ENCODE results near the gene FOXP1. TPM values are rescaled to one million over a fixed set of nuclear protein-coding genes. Genes with fewer than 3 reads are reported as not detected.

The FOXP1 gene
- total RNA-seq, 1 donor from 2014 or later: 195 TPM

- Mint-ChIP-seq H3K36me3 (ENCODE audit: unreplicated experiment) (no peaks in the 10 kb centered on the region), H3K9me3 (ENCODE audit: unreplicated experiment) (no peaks in the 10 kb centered on the region), H3K27me3 (ENCODE audit: unreplicated experiment) (no peaks in the 10 kb centered on the region), H3K27ac (ENCODE audit: unreplicated experiment) (no peak overlapping the region), H3K4me3 (ENCODE audit: unreplicated experiment) (no peak overlapping the region), H3K4me1 (ENCODE audit: unreplicated experiment) (peaks cover 67% of the 10 kb centered on the region)
- no peak for DNase-seq (ENCODE audit: extremely low spot score, unreplicated experiment)
- TF ChIP-seq CTCF (IDR thresholded peaks at IDR 0.05): no peak
Observed at GRCh38 chr3:71060536-71060935, 523.0 kb downstream of the FOXP1 start.

GRCh38 chr3:71057526-71057894, 526.0 kb downstream of the FOXP1 start:
- DNase-seq (ENCODE audit: extremely low spot score, unreplicated experiment): no peak
- Mint-ChIP-seq H3K4me1 (ENCODE audit: unreplicated experiment) (peaks cover 96% of the 10 kb centered on the region), H3K4me3 (ENCODE audit: unreplicated experiment) (peak overlapping the region; percentile 30), H3K27ac (ENCODE audit: unreplicated experiment) (no peak overlapping the region), H3K27me3 (ENCODE audit: unreplicated experiment) (no peaks in the 10 kb centered on the region), H3K36me3 (ENCODE audit: unreplicated experiment) (peaks cover 9% of the 10 kb centered on the region), H3K9me3 (ENCODE audit: unreplicated experiment) (no peaks in the 10 kb centered on the region)
- no peak for TF ChIP-seq CTCF (IDR thresholded peaks at IDR 0.05)

GRCh38 chr3:71056327-71056726, 527.2 kb downstream of the FOXP1 start:
- peak overlapping the region; percentile 10 for H3K4me3 Mint-ChIP-seq (ENCODE audit: unreplicated experiment)
- peaks cover 17% of the 10 kb centered on the region for H3K36me3 Mint-ChIP-seq (ENCODE audit: unreplicated experiment)
- TF ChIP-seq CTCF (IDR thresholded peaks at IDR 0.05): no peak
- H3K4me1 Mint-ChIP-seq (ENCODE audit: unreplicated experiment): peaks cover 98% of the 10 kb centered on the region
- peak overlapping the region; percentile 84 for H3K27ac Mint-ChIP-seq (ENCODE audit: unreplicated experiment)
- no peaks in the 10 kb centered on the region for H3K9me3 Mint-ChIP-seq (ENCODE audit: unreplicated experiment)
- DNase-seq (ENCODE audit: extremely low spot score, unreplicated experiment): no peak
- no peaks in the 10 kb centered on the region for H3K27me3 Mint-ChIP-seq (ENCODE audit: unreplicated experiment)

- peak overlapping the region; percentile 84 for H3K27ac Mint-ChIP-seq (ENCODE audit: unreplicated experiment)
- no peak for DNase-seq (ENCODE audit: extremely low spot score, unreplicated experiment)
- no peaks in the 10 kb centered on the region for H3K9me3 Mint-ChIP-seq (ENCODE audit: unreplicated experiment)
- no peaks in the 10 kb centered on the region for H3K27me3 Mint-ChIP-seq (ENCODE audit: unreplicated experiment)
- TF ChIP-seq CTCF (IDR thresholded peaks at IDR 0.05): no peak
- H3K4me1 Mint-ChIP-seq (ENCODE audit: unreplicated experiment): peaks cover 98% of the 10 kb centered on the region
- peaks cover 24% of the 10 kb centered on the region for H3K36me3 Mint-ChIP-seq (ENCODE audit: unreplicated experiment)
- peak overlapping the region; percentile 10 for H3K4me3 Mint-ChIP-seq (ENCODE audit: unreplicated experiment)
Observed at GRCh38 chr3:71055257-71056001, 528.1 kb downstream of the FOXP1 start.

GRCh38 chr3:71054312-71054711, 529.2 kb downstream of the FOXP1 start:
- no peak for TF ChIP-seq CTCF (IDR thresholded peaks at IDR 0.05)
- Mint-ChIP-seq H3K27me3 (ENCODE audit: unreplicated experiment) (no peaks in the 10 kb centered on the region), H3K4me3 (ENCODE audit: unreplicated experiment) (no peak overlapping the region), H3K36me3 (ENCODE audit: unreplicated experiment) (peaks cover 26% of the 10 kb centered on the region), H3K9me3 (ENCODE audit: unreplicated experiment) (no peaks in the 10 kb centered on the region), H3K4me1 (ENCODE audit: unreplicated experiment) (peaks cover 99% of the 10 kb centered on the region), H3K27ac (ENCODE audit: unreplicated experiment) (peak overlapping the region; percentile 84)
- no peak for DNase-seq (ENCODE audit: extremely low spot score, unreplicated experiment)
